HAP-1 (cell line): Measurements from ENCODE around the gene CEP57L1.
"Not testable (repeated sequence)": the region's sequence is repeated elsewhere in the genome, so short reads cannot be mapped to it uniquely, and the experiment has no call there.

Experiments
- DNase-seq, 2 experiments: peaks; one replicate each; pipeline ENCODE4 v3.0.0-alpha.2; 2016 to 2020; ENCODE audit warnings: low spot score in 2 of 2
- H3K27me3 ChIP-seq: fragments of 250-450 bp; sonication (Bioruptor Pico); 2 replicates; pipeline ENCODE4 v1.5.1; 2020; ENCODE audit warnings: low read depth, mild to moderate bottlenecking, moderate library complexity
- H3K36me3 ChIP-seq: fragments of 250-450 bp; sonication (Bioruptor Pico); replicated peaks from 2 replicates; pipeline ENCODE4 v1.5.1; 2020; ENCODE audit warnings: mild to moderate bottlenecking
- H3K4me1 ChIP-seq: fragments of 250-450 bp; sonication (Bioruptor Pico); 2 replicates; pipeline ENCODE4 v1.5.1; 2020; ENCODE audit warnings: mild to moderate bottlenecking
- H3K4me3 ChIP-seq: fragments of 250-450 bp; sonication (Bioruptor Pico); 2 replicates; pipeline ENCODE4 v1.5.1; 2020; ENCODE audit warnings: mild to moderate bottlenecking, moderate library complexity
- H3K9me3 ChIP-seq: fragments of 250-450 bp; sonication (Bioruptor Pico); 2 replicates; pipeline ENCODE4 v1.5.1; 2020; ENCODE audit warnings: mild to moderate bottlenecking, moderate library complexity
- in situ Hi-C: fragments of 300-500 bp; cut with MboI; formaldehyde crosslinking; loops from 3 replicates; pipeline ENCODE4 v1.14.3; 2020; ENCODE audit warnings: low sequenced_read_pairs, inconsistent platforms, mixed read lengths

CEP57L1 gene

GRCh38 chr6:109136530-109136929 lies 41.2 kb downstream of the CEP57L1 start:
- H3K9me3 ChIP-seq, DNase-seq, in situ Hi-C loops, H3K36me3 ChIP-seq, H3K4me3 ChIP-seq, H3K4me1 ChIP-seq, H3K27me3 ChIP-seq: not testable (repeated sequence)

- Histone ChIP-seq H3K36me3 (no peaks in the 10 kb centered on the region), H3K4me3 (no peak overlapping the region), H3K27me3 (no peaks in the 10 kb centered on the region), H3K9me3 (no peaks in the 10 kb centered on the region), H3K4me1 (peaks cover 8% of the 10 kb centered on the region)
- DNase-seq = no peak
- in situ Hi-C loops = no loop called here
Observed at GRCh38 chr6:109139109-109139508, 43.8 kb downstream of the CEP57L1 start.

GRCh38 chr6:109142067-109142466 lies 46.8 kb downstream of the CEP57L1 start:
- H3K4me3 ChIP-seq, in situ Hi-C loops, H3K4me1 ChIP-seq, H3K36me3 ChIP-seq, DNase-seq, H3K9me3 ChIP-seq, H3K27me3 ChIP-seq: not testable (repeated sequence)

GRCh38 chr6:109143191-109143590 lies 47.9 kb downstream of the CEP57L1 start:
- in situ Hi-C loops = no loop called here
- H3K4me1 ChIP-seq = peaks cover 8% of the 10 kb centered on the region
- no peak overlapping the region for H3K4me3 ChIP-seq
- no peaks in the 10 kb centered on the region for H3K27me3 ChIP-seq
- peak in 1 of 2 experiments; percentile 37 for DNase-seq
- no peaks in the 10 kb centered on the region for H3K36me3 ChIP-seq
- no peaks in the 10 kb centered on the region for H3K9me3 ChIP-seq

- in situ Hi-C loops, H3K9me3 ChIP-seq, H3K4me1 ChIP-seq, H3K4me3 ChIP-seq, H3K27me3 ChIP-seq, H3K36me3 ChIP-seq, DNase-seq: not testable (repeated sequence)
Observed at GRCh38 chr6:109148251-109148650, 52.9 kb downstream of the CEP57L1 start.

GRCh38 chr6:109148716-109149115 lies 53.4 kb downstream of the CEP57L1 start:
- in situ Hi-C loops, H3K36me3 ChIP-seq, H3K9me3 ChIP-seq, H3K4me1 ChIP-seq, DNase-seq, H3K27me3 ChIP-seq, H3K4me3 ChIP-seq: not testable (repeated sequence)

- Histone ChIP-seq H3K4me1 (no peaks in the 10 kb centered on the region), H3K27me3 (no peaks in the 10 kb centered on the region), H3K4me3 (no peak overlapping the region), H3K9me3 (no peaks in the 10 kb centered on the region; the same call in 1 of the 2 replicates), H3K36me3 (no peaks in the 10 kb centered on the region; the same call in none of the 2 replicates)
- in situ Hi-C loops = no loop called here
- DNase-seq = no peak
Observed at GRCh38 chr6:109153752-109154151, 58.4 kb downstream of the CEP57L1 start.

- no peaks in the 10 kb centered on the region for H3K4me1 ChIP-seq
- no peak overlapping the region for H3K4me3 ChIP-seq
- H3K36me3 ChIP-seq = no peaks in the 10 kb centered on the region
- H3K9me3 ChIP-seq = no peaks in the 10 kb centered on the region
- in situ Hi-C loops = no loop called here
- H3K27me3 ChIP-seq = no peaks in the 10 kb centered on the region
- DNase-seq = no peak
Observed at GRCh38 chr6:109164331-109164730, 69.0 kb downstream of the CEP57L1 start.

- Histone ChIP-seq H3K4me3 (no peak overlapping the region), H3K4me1 (no peaks in the 10 kb centered on the region), H3K9me3 (no peaks in the 10 kb centered on the region), H3K27me3 (no peaks in the 10 kb centered on the region), H3K36me3 (no peaks in the 10 kb centered on the region)
- DNase-seq = no peak
- in situ Hi-C loops = no loop called here
Observed at GRCh38 chr6:109165392-109165974, 70.2 kb downstream of the CEP57L1 start.

GRCh38 chr6:109166673-109167072 lies 71.4 kb downstream of the CEP57L1 start:
- no peak for DNase-seq
- Histone ChIP-seq H3K9me3 (no peaks in the 10 kb centered on the region), H3K4me3 (no peak overlapping the region), H3K4me1 (no peaks in the 10 kb centered on the region), H3K36me3 (no peaks in the 10 kb centered on the region), H3K27me3 (no peaks in the 10 kb centered on the region)
- in situ Hi-C loops = no loop called here

GRCh38 chr6:109167562-109167961 lies 72.3 kb downstream of the CEP57L1 start:
- no peak for DNase-seq
- H3K36me3 ChIP-seq = no peaks in the 10 kb centered on the region
- no peaks in the 10 kb centered on the region for H3K27me3 ChIP-seq
- in situ Hi-C loops = no loop called here
- no peak overlapping the region for H3K4me3 ChIP-seq
- no peaks in the 10 kb centered on the region for H3K4me1 ChIP-seq
- no peaks in the 10 kb centered on the region for H3K9me3 ChIP-seq

- Histone ChIP-seq H3K9me3 (no peaks in the 10 kb centered on the region), H3K27me3 (no peaks in the 10 kb centered on the region), H3K4me1 (no peaks in the 10 kb centered on the region), H3K36me3 (no peaks in the 10 kb centered on the region), H3K4me3 (no peak overlapping the region)
- DNase-seq = no peak
- in situ Hi-C loops = no loop called here
Observed at GRCh38 chr6:109170333-109170732, 75.0 kb downstream of the CEP57L1 start.

- no peak for DNase-seq
- Histone ChIP-seq H3K4me1 (no peaks in the 10 kb centered on the region), H3K27me3 (no peaks in the 10 kb centered on the region), H3K9me3 (no peaks in the 10 kb centered on the region), H3K36me3 (no peaks in the 10 kb centered on the region), H3K4me3 (no peak overlapping the region)
- in situ Hi-C loops = no loop called here
Observed at GRCh38 chr6:109172101-109172746, 76.9 kb downstream of the CEP57L1 start.

GRCh38 chr6:109174916-109175315 lies 79.6 kb downstream of the CEP57L1 start:
- no peaks in the 10 kb centered on the region for H3K36me3 ChIP-seq
- no peaks in the 10 kb centered on the region for H3K9me3 ChIP-seq
- no peak overlapping the region for H3K4me3 ChIP-seq
- in situ Hi-C loops = no loop called here
- no peak for DNase-seq
- H3K27me3 ChIP-seq = no peaks in the 10 kb centered on the region
- H3K4me1 ChIP-seq = no peaks in the 10 kb centered on the region

GRCh38 chr6:109178921-109179320 lies 83.6 kb downstream of the CEP57L1 start:
- no peaks in the 10 kb centered on the region for H3K9me3 ChIP-seq
- no peaks in the 10 kb centered on the region for H3K4me1 ChIP-seq
- DNase-seq = no peak
- no peaks in the 10 kb centered on the region for H3K27me3 ChIP-seq
- in situ Hi-C loops = no loop called here
- no peaks in the 10 kb centered on the region for H3K36me3 ChIP-seq
- no peak overlapping the region for H3K4me3 ChIP-seq
